HCT116 (cell line): ENCODE measurements around the gene SLC1A3. TPM values are rescaled to one million over a fixed set of nuclear protein-coding genes. Genes with fewer than 3 reads are reported as not detected.

Experiments
- ATAC-seq: fragments of 200-7000 bp; cut with Tn5 transposase; 2 replicates; pipeline ENCODE4 v1.9.1; 2020; ENCODE audit warnings: mild to moderate bottlenecking, moderate library complexity
- BruUV-seq: library from RNA; stranded (reverse); fragments of 400-500 nt; replicated peaks from 2 replicates; lab custom pipeline; 2021; lab: Mats Ljungman, UMichigan
- CTCF ChIA-PET: fragments of 300-600 bp; sonication (Branson Sonifier 250); formaldehyde crosslinking; loops from one replicate; lab custom pipeline; 2021; ENCODE audit warnings: antibody characterized with exemption; lab: Charles Lee
- POLR2A ChIA-PET: fragments of 300-600, 350-600 bp; sonication (Branson Sonifier 250); formaldehyde crosslinking; loops from one replicate; lab custom pipeline; 2021; ENCODE audit warnings: antibody characterized with exemption; lab: Charles Lee
- RAD21 ChIA-PET, 2 experiments: fragments of 300-600 bp; sonication (Branson Sonifier 250); formaldehyde crosslinking; loops; one replicate each; lab custom pipeline; 2023; ENCODE audit warnings: low total read pairs in 2 of 2; ENCODE audit not compliant: uncharacterized antibody in 2 of 2, unreplicated experiment in 2 of 2, low non-redundant PET in 1 of 2; lab: Charles Lee
- DNase-seq: peaks from one replicate; pipeline ENCODE4 v3.0.0-alpha.2; 2010; ENCODE audit warnings: low read depth, low spot score
- H2AFZ ChIP-seq: fragments of 200-600 bp; shearing (Covaris generic), sonication (generic); 2 replicates; pipeline ENCODE4 v1.6.1; 2017; ENCODE audit warnings: low read depth, mixed run types, mixed read lengths, antibody characterized with exemption, low read length; ENCODE audit not compliant: poor library complexity, severe bottlenecking
- H3K27ac ChIP-seq: 2 replicates; pipeline ENCODE4 v1.5.1; 2012; ENCODE audit warnings: low read depth, low read length
- H3K27me3 ChIP-seq: fragments of 200-600 bp; sonication (generic); 2 replicates; pipeline ENCODE4 v1.6.1; 2016; ENCODE audit warnings: mixed run types, low read length, mixed read lengths; ENCODE audit not compliant: insufficient read depth
- H3K36me3 ChIP-seq, 2 experiments: fragments of 200-500 bp in 1 of 2; fragments of 200-600 bp in 1 of 2; sonication (Bioruptor generic) in 1 of 2; sonication (generic) in 1 of 2; 2 replicates each; pipeline versions ENCODE4 v1.5.1 to v1.6.1; 2014 to 2016; ENCODE audit warnings: low read length in 2 of 2, inconsistent platforms in 1 of 2, mixed read lengths in 1 of 2, mixed run types in 1 of 2; ENCODE audit not compliant: insufficient read depth in 2 of 2, control insufficient read depth in 1 of 2
- H3K4me1 ChIP-seq, 2 experiments: fragments of 200-600 bp in 1 of 2; sonication (generic) in 1 of 2; 2 replicates each; pipeline versions ENCODE4 v1.5.1 to v1.6.1; 2012 to 2017; ENCODE audit warnings: low read length in 2 of 2, inconsistent platforms in 1 of 2, mild to moderate bottlenecking in 1 of 2, mixed read lengths in 1 of 2, mixed run types in 1 of 2, moderate library complexity in 1 of 2; ENCODE audit not compliant: insufficient read depth in 2 of 2, control insufficient read depth in 1 of 2
- H3K4me2 ChIP-seq: fragments of 200-600 bp; sonication (generic); 2 replicates; pipeline ENCODE4 v1.6.1; 2017; ENCODE audit warnings: mixed run types, low read length, mixed read lengths
- H3K4me3 ChIP-seq, 2 experiments: fragments of 200-600 bp in 1 of 2; sonication (generic) in 1 of 2; replicated peaks in 1 of 2; 2 replicates each; pipeline ENCODE4 v1.5.1; 2011 to 2016; ENCODE audit warnings: low read length in 2 of 2, control low read depth in 1 of 2, low read depth in 1 of 2, mild to moderate bottlenecking in 1 of 2, mixed read lengths in 1 of 2, mixed run types in 1 of 2
- H3K79me2 ChIP-seq: fragments of 200-600 bp; sonication (generic); 2 replicates; pipeline ENCODE4 v1.6.1; 2017; ENCODE audit warnings: mild to moderate bottlenecking, mixed run types, low read length, moderate library complexity, mixed read lengths; ENCODE audit not compliant: insufficient read depth
- H3K9ac ChIP-seq: fragments of 200-600 bp; sonication (generic); 2 replicates; pipeline ENCODE4 v1.6.1; 2016; ENCODE audit warnings: low read length, mixed read lengths
- H3K9me2 ChIP-seq: fragments of 200-600 bp; sonication (generic), shearing (Covaris generic); 2 replicates; pipeline ENCODE4 v1.6.1; 2017; ENCODE audit warnings: mixed run types, mild to moderate bottlenecking, moderate library complexity; ENCODE audit not compliant: insufficient read depth
- H3K9me3 ChIP-seq, 2 experiments: fragments of 200-500 bp in 1 of 2; fragments of 200-600 bp in 1 of 2; sonication (Bioruptor generic) in 1 of 2; sonication (generic) in 1 of 2; 2 replicates each; pipeline ENCODE4 v1.6.1; 2014 to 2017; ENCODE audit warnings: low read length in 2 of 2, mixed read lengths in 2 of 2, inconsistent platforms in 1 of 2, low read depth in 1 of 2, mild to moderate bottlenecking in 1 of 2, mixed run types in 1 of 2, moderate library complexity in 1 of 2; ENCODE audit not compliant: control insufficient read depth in 1 of 2, insufficient read depth in 1 of 2
- H4K20me1 ChIP-seq: fragments of 200-600 bp; sonication (generic), shearing (Covaris generic); 2 replicates; pipeline ENCODE4 v1.6.1; 2017; ENCODE audit warnings: mixed run types, mild to moderate bottlenecking, moderate library complexity; ENCODE audit not compliant: insufficient read depth
- CBX3 ChIP-seq: IDR thresholded peaks from 2 replicates; pipeline ENCODE4 v1.6.1; 2012; ENCODE audit warnings: low read depth
- CTCF ChIP-seq, 3 experiments: fragments of 200-600 bp in 1 of 3; sonication (generic) in 1 of 3; IDR thresholded peaks in 2 of 3; conservative IDR thresholded peaks in 1 of 3; 2 replicates each; pipeline ENCODE4 v1.5.1; 2012 to 2017; ENCODE audit warnings: low read depth in 2 of 3, low read length in 2 of 3, antibody characterized with exemption in 1 of 3, borderline replicate concordance in 1 of 3, control low read depth in 1 of 3, mild to moderate bottlenecking in 1 of 3, mixed read lengths in 1 of 3, mixed run types in 1 of 3, moderate library complexity in 1 of 3; ENCODE audit not compliant: insufficient read depth in 1 of 3
- ELF1 ChIP-seq: IDR thresholded peaks from 2 replicates; pipeline ENCODE4 v1.6.1; 2012; ENCODE audit warnings: low read depth, borderline replicate concordance
- POLR2A ChIP-seq: IDR thresholded peaks from 2 replicates; pipeline ENCODE4 v1.7.0; 2011; ENCODE audit warnings: borderline replicate concordance; ENCODE audit not compliant: insufficient read depth, insufficient read length; ENCODE audit errors: extremely low read depth
- POLR2AphosphoS5 ChIP-seq: IDR thresholded peaks from 2 replicates; pipeline ENCODE4 v1.6.1; 2011; ENCODE audit warnings: mild to moderate bottlenecking, low read depth, low read length, moderate library complexity
- RAD21 ChIP-seq: IDR thresholded peaks from 2 replicates; pipeline ENCODE4 v1.6.1; 2012; ENCODE audit warnings: low read depth, mild to moderate bottlenecking
- SRF ChIP-seq: IDR thresholded peaks from 2 replicates; pipeline ENCODE4 v1.6.1; 2012; ENCODE audit warnings: low read depth
- YY1 ChIP-seq: IDR thresholded peaks from 2 replicates; pipeline ENCODE4 v1.6.1; 2011; ENCODE audit warnings: low read length, low read depth, moderate library complexity, mild to moderate bottlenecking; ENCODE audit not compliant: insufficient replicate concordance; ENCODE audit errors: extremely low read depth
- ZFX ChIP-seq: fragments of 450-650 bp; IDR thresholded peaks from 2 replicates; pipeline ENCODE4 v1.6.1; 2017
- intact Hi-C: fragments of 100-400 bp; cut with micrococcal nuclease; formaldehyde crosslinking; loops from 2 replicates; pipeline ENCODE4 v1.10.0; 2022
- total RNA-seq: library from RNA; stranded (reverse); gene quantifications from one replicate; pipeline ENCODE4 v1.2.1, GENCODE V29; 2021; ENCODE audit not compliant: unreplicated experiment

The SLC1A3 gene
- total RNA-seq, 1 experiment from 2014 or later: 12.9 TPM

- RAD21 ChIA-PET: no interaction called here
- Histone ChIP-seq H2AFZ (no peak overlapping the region), H3K36me3 (no peaks in the 10 kb centered on the region), H3K79me2 (no peaks in the 10 kb centered on the region), H3K27me3 (no peaks in the 10 kb centered on the region; the same call in 1 of the 2 replicates), H3K9ac (no peak overlapping the region), H4K20me1 (no peaks in the 10 kb centered on the region), H3K9me2 (no peaks in the 10 kb centered on the region), H3K27ac (no peak overlapping the region), H3K9me3 (no peaks in the 10 kb centered on the region)
- intact Hi-C loops: no loop called here
- no peak for DNase-seq
- TF ChIP-seq CBX3: no peak
- no peak for TF ChIP-seq RAD21
- no peak for TF ChIP-seq ZFX
- no peak for TF ChIP-seq CTCF (IDR thresholded peaks at IDR 0.05 in 2 of 3, conservative IDR thresholded peaks at IDR 0.05 in 1 of 3; ENCODE audit: borderline replicate concordance in 1 of 3, insufficient read depth in 1 of 3, low read depth in 2 of 3, low read length in 2 of 3)
- no peak for TF ChIP-seq ELF1
- no peak for TF ChIP-seq POLR2AphosphoS5
- no peak for TF ChIP-seq POLR2A
- no peak for TF ChIP-seq YY1
- TF ChIP-seq SRF: no peak
- TF ChIP-seq, all 23 proteins: peak for 0
- H3K4me3 ChIP-seq: no peak overlapping the region
- peak; percentile 80 for ATAC-seq
- POLR2A ChIA-PET: interaction anchor here (1.3 kb wide), 1 partner anchor 20 kb away, joined by 3 read pairs; no protein-coding TSS in a partner anchor
- BruUV-seq: no TSS peak
- CTCF ChIA-PET: interaction anchor here (0.6 to 0.9 kb wide), 2 partner anchors 10 to 28 kb away, joined by 3 read pairs; no protein-coding TSS in a partner anchor
- H3K4me1 ChIP-seq: no peaks in the 10 kb centered on the region
- no peak overlapping the region for H3K4me2 ChIP-seq
Measured at GRCh38 chr5:36724467-36725332, 118.3 kb downstream of the SLC1A3 start.
